GM19372 (cell line): ENCODE results near the gene PET100.

ENCODE experiments used
- ATAC-seq: cut with Tn5 transposase; IDR thresholded peaks from one replicate; pipeline ENCODE4 v1.9.1; 2021; ENCODE audit warnings: mild to moderate bottlenecking, low read depth, moderate library complexity; ENCODE audit not compliant: unreplicated experiment

Gene PET100

GRCh38 chr19:7611541-7612279 lies 17.9 kb upstream of the PET100 start:
- no peak for ATAC-seq

GRCh38 chr19:7612282-7613274 lies 17.0 kb upstream of the PET100 start:
- no peak for ATAC-seq

GRCh38 chr19:7614859-7615741 lies 14.5 kb upstream of the PET100 start:
- no peak for ATAC-seq

- ATAC-seq: no peak
Observed at GRCh38 chr19:7617172-7617571, 12.4 kb upstream of the PET100 start.

GRCh38 chr19:7617735-7618134 lies 11.9 kb upstream of the PET100 start:
- ATAC-seq: no peak

- ATAC-seq: no peak
Observed at GRCh38 chr19:7618348-7618747, 11.2 kb upstream of the PET100 start.

GRCh38 chr19:7618771-7619510 lies 10.7 kb upstream of the PET100 start:
- ATAC-seq: no peak

GRCh38 chr19:7619671-7620441 lies 9.7 kb upstream of the PET100 start:
- ATAC-seq: no peak

- ATAC-seq: no peak
Observed at GRCh38 chr19:7620442-7621412, 8.9 kb upstream of the PET100 start.

- no peak for ATAC-seq
Observed at GRCh38 chr19:7622933-7623685, 6.5 kb upstream of the PET100 start.

- ATAC-seq: no peak
Observed at GRCh38 chr19:7623725-7624603, 5.6 kb upstream of the PET100 start.

- ATAC-seq: no peak
Observed at GRCh38 chr19:7624810-7625209, 4.8 kb upstream of the PET100 start.

- no peak for ATAC-seq
Observed at GRCh38 chr19:7625763-7626372, 3.7 kb upstream of the PET100 start.

- no peak for ATAC-seq
Observed at GRCh38 chr19:7627166-7627565, 2.4 kb upstream of the PET100 start.

- ATAC-seq: no peak
Observed at GRCh38 chr19:7628589-7629311, 843 bp upstream of the PET100 start.
